Skeletal muscle tissue (tissue), 4 donors: ENCODE results near the gene CD101. TPM values are rescaled to one million over a fixed set of nuclear protein-coding genes. Genes with fewer than 3 reads are reported as not detected.

Experiments
- H3K27ac ChIP-seq: one replicate; pipeline ENCODE4 v1.7.0; 2013; ENCODE audit warnings: mild to moderate bottlenecking, low read depth, low read length, inconsistent platforms
- H3K27me3 ChIP-seq, 3 donors: one replicate each; pipeline ENCODE4 v1.7.0; 2013; ENCODE audit warnings: low read length in 3 of 3; ENCODE audit not compliant: control insufficient read depth in 3 of 3, insufficient read depth in 3 of 3
- H3K36me3 ChIP-seq, 3 donors: one replicate each; pipeline ENCODE4 v1.7.0; 2013; ENCODE audit warnings: low read length in 3 of 3; ENCODE audit not compliant: control insufficient read depth in 3 of 3, insufficient read depth in 3 of 3
- H3K4me1 ChIP-seq, 3 donors: one replicate each; pipeline ENCODE4 v1.7.0; 2013; ENCODE audit warnings: low read length in 3 of 3, mild to moderate bottlenecking in 3 of 3; ENCODE audit not compliant: control insufficient read depth in 3 of 3, insufficient read depth in 3 of 3
- H3K4me3 ChIP-seq, 3 donors: one replicate each; pipeline ENCODE4 v1.7.0; 2013; ENCODE audit warnings: low read length in 3 of 3
- H3K9ac ChIP-seq, 3 donors: one replicate each; pipeline ENCODE4 v1.7.0; 2013; ENCODE audit warnings: low read length in 3 of 3, mild to moderate bottlenecking in 3 of 3, moderate library complexity in 2 of 3, low read depth in 1 of 3
- H3K9me3 ChIP-seq, 3 donors: one replicate each; pipeline ENCODE4 v1.7.0; 2013; ENCODE audit warnings: low read length in 3 of 3; ENCODE audit not compliant: control insufficient read depth in 3 of 3
- total RNA-seq: library from RNA; depleted of rRNA; stranded (reverse); fragments of >200 nt; gene quantifications from one replicate; pipeline ENCODE4 v1.2.3, GENCODE V29; 2014
- donor health status: Osteomylitis.

Gene CD101
- total RNA-seq, 1 donor from 2014 or later, result 2.1 TPM

DNA sequence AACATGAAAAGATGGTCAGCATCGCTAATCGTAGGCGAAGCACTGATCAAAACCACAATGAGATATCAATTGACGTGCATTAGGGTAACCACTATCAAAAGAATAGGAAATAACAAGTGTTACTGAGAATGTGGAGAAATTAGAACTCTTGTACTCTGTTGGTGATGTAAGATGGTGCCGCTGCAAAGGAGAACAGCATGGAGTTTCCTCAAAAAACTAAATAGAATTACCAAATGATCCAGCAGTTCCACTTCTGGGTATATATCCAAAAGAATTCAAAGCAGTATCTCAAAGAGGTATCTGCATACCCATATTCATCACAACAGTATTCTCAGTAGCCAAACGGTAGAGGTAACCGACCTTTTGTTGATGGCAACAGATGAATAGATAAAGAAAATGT lies 8.3 kb upstream of the CD101 start:
- no peak overlapping the region for H3K27ac ChIP-seq
- peaks cover 5 to 16% (median 10%) of the 10 kb centered on the region in 3 donors for H3K4me1 ChIP-seq
- no peaks in the 10 kb centered on the region for H3K27me3 ChIP-seq
- no peak overlapping the region for H3K9ac ChIP-seq
- H3K36me3 ChIP-seq, result no peaks in the 10 kb centered on the region
- no peak overlapping the region for H3K4me3 ChIP-seq
- no peaks in the 10 kb centered on the region for H3K9me3 ChIP-seq

DNA sequence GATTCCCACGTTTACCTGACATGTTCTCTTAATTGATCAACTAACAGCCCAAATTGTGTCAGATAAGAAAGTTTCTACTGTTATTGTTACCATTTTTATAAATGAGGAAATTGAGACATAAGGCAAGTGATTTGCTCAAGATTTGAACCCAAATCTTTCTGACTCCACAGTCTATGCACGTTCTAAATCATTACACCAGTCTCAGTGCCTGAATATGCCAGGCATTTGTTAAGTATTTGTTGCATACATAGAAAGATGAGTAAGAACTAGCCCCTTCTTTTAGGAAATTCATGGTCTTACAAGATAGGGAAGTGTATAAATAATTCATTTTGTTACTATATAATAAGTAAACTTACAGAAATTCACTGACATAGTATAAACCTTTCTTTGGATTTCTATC lies 7.1 kb upstream of the CD101 start:
- no peak overlapping the region for H3K9ac ChIP-seq
- no peak overlapping the region for H3K4me3 ChIP-seq
- no peaks in the 10 kb centered on the region for H3K9me3 ChIP-seq
- no peak overlapping the region for H3K27ac ChIP-seq
- no peaks in the 10 kb centered on the region for H3K36me3 ChIP-seq
- H3K27me3 ChIP-seq, result no peaks in the 10 kb centered on the region
- H3K4me1 ChIP-seq, result peaks cover 0 to 13% (median 10%) of the 10 kb centered on the region in 3 donors

DNA sequence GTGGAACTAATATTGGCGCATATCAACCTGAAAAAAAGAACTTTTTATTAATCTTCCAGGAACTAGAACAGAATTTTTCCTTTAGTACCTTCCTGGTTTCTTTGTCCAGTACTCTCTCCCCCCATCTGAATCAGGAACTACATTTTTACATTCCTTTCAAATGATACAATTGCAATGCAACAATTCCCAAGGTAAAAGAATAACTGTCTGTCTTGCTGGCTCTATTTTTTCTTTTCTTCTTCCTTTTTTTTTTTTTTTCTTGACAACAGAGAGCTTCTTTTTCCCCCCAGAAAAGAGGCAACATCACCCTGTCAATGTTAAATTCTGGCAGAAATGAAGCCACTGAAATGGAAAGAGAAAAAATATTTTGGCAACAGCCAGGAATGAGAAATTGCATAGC lies 4.5 kb upstream of the CD101 start:
- H3K36me3 ChIP-seq, result no peaks in the 10 kb centered on the region
- H3K9ac ChIP-seq, result no peak overlapping the region
- no peak overlapping the region for H3K27ac ChIP-seq
- no peak overlapping the region for H3K4me3 ChIP-seq
- no peaks in the 10 kb centered on the region for H3K9me3 ChIP-seq
- H3K4me1 ChIP-seq, result no peaks in the 10 kb centered on the region
- H3K27me3 ChIP-seq, result no peaks in the 10 kb centered on the region

DNA sequence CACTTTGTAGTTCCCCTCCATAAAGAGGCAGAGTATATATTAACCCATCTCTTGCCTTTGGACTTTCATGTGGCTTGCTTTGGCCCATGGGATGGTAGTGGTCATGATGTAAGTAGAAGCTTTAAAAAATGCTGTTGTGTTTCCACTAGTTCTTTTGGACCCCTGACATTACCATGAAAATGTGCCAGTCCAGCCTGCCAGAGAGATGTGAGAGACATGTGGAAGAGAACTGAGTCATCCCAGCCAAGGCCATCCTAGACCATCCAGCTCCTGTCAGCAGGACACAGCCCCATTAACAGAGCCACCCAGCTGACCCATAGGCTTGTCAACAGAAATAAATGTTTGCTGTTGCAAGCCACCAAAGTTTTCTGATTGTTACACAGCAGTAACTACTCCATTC lies 3.9 kb upstream of the CD101 start:
- H3K27me3 ChIP-seq, result no peaks in the 10 kb centered on the region
- no peak overlapping the region for H3K4me3 ChIP-seq
- no peaks in the 10 kb centered on the region for H3K36me3 ChIP-seq
- H3K9me3 ChIP-seq, result no peaks in the 10 kb centered on the region
- H3K27ac ChIP-seq, result no peak overlapping the region
- no peak overlapping the region for H3K9ac ChIP-seq
- H3K4me1 ChIP-seq, result no peaks in the 10 kb centered on the region

DNA sequence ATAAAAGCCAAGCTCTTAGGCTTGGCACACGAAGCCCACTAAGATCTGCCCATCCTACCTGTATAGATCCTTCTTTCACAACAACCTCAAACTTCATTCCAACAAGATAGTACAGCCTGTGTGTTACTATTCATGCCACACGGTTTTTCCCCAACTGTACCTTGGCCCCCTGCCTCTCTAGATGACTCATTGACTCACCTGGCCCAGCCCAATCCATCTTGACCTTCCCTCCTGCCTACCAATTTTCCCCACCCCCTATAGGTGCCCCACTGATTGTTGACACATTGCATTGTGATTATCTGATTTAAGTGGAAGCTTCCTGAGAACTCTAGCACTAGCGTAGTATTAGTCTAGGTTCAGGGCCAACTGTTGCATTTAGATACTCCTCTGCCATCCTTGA lies 2.0 kb upstream of the CD101 start:
- Histone ChIP-seq H3K4me3 (no peak overlapping the region), H3K27ac (no peak overlapping the region), H3K9me3 (no peaks in the 10 kb centered on the region), H3K4me1 (no peaks in the 10 kb centered on the region), H3K27me3 (no peaks in the 10 kb centered on the region), H3K9ac (no peak overlapping the region), H3K36me3 (no peaks in the 10 kb centered on the region)

DNA sequence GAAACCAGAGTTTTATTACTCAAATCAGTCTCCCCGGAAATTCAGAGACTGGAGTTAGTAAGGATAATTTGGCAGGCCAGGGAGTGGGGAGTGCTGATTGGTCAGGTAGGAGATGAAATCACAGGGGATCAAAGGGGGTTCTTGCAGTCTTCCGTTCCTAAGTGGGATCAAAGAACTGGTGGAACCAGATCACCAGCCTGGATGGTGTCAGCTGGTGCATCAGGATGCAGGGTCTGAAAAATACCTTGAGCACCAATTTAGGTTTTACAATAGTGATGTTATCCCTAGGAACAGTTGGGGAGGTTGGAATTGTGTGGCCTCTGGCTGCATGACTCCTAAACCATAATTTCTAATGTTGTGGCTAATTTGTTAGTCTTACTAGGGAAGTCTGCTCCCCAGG lies 1.4 kb upstream of the CD101 start:
- no peaks in the 10 kb centered on the region for H3K36me3 ChIP-seq
- no peak overlapping the region for H3K9ac ChIP-seq
- no peaks in the 10 kb centered on the region for H3K27me3 ChIP-seq
- no peaks in the 10 kb centered on the region for H3K4me1 ChIP-seq
- H3K27ac ChIP-seq, result no peak overlapping the region
- no peaks in the 10 kb centered on the region for H3K9me3 ChIP-seq
- H3K4me3 ChIP-seq, result no peak overlapping the region

DNA sequence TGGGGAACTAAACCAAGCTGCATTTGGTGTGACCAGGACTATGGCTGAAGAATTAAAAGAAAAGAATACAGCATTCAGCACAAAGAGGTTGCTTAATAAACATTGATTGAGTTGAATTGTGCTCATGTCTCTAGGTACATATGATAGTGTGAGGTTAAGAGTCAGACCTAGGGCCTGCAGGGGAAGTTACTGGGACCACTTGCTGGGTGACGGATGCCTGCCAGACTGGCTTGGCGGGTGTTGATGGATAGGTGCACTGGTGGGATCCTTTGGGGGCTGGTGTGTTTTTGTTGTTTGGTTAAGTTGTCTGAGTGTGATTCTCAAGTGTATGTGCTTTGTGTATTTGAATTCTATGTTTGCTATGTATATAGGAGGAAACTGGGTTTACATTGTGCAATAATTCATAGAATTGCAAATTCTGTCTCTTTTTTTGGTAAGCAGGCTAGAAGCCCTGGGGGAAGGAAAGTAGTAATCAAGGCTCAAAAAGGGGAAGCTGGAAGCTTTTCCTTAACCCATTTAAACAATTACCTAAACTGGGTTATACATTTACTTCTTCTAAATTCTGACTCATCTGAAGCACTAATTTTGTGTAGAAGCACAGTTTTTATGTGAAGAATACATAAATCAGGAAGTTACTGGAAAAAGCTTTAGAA lies 1.8 kb downstream of the CD101 start:
- no peaks in the 10 kb centered on the region for H3K36me3 ChIP-seq
- no peak overlapping the region for H3K4me3 ChIP-seq
- no peaks in the 10 kb centered on the region for H3K9me3 ChIP-seq
- no peaks in the 10 kb centered on the region for H3K4me1 ChIP-seq
- H3K27me3 ChIP-seq, result no peaks in the 10 kb centered on the region
- no peak overlapping the region for H3K9ac ChIP-seq
- no peak overlapping the region for H3K27ac ChIP-seq

DNA sequence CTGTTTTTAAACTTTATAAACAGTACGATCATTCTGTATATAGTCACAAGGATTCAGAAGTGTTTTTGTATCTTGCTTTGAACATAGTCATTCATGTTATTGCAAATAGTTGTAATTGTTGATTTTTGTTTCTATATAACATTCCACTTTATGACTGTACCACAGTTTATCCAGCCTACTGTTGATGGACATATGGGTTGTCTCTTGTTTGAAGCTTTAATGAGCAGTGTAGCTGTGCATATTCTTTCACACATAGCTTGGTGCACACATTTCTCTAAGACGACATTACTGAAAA lies 6.1 kb downstream of the CD101 start:
- Histone ChIP-seq H3K4me3 (no peak overlapping the region), H3K27ac (no peak overlapping the region), H3K27me3 (no peaks in the 10 kb centered on the region), H3K9me3 (no peaks in the 10 kb centered on the region), H3K4me1 (no peaks in the 10 kb centered on the region), H3K36me3 (no peaks in the 10 kb centered on the region), H3K9ac (no peak overlapping the region)

DNA sequence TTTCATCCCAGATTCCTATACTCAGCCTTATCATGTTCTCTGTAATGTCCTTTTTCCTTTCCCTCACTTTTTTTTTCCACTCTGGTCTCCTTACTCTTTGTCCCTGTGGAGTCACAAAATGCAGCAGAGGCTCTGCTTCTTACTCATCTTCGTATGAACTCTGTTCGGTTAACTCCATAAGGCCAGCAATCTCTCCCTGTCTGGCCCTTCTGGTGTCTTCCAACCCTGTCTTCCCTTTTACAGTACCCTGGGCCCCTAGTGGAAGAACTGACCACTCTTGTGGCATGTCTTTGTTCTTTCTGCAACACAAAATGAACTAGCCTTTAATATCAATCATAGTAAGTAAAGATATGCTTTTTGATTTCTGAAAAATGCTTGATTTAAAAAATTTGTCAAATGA lies 7.1 kb downstream of the CD101 start:
- Histone ChIP-seq H3K4me1 (no peaks in the 10 kb centered on the region), H3K27ac (no peak overlapping the region), H3K4me3 (no peak overlapping the region), H3K36me3 (no peaks in the 10 kb centered on the region), H3K9ac (no peak overlapping the region), H3K9me3 (no peaks in the 10 kb centered on the region), H3K27me3 (no peaks in the 10 kb centered on the region)

DNA sequence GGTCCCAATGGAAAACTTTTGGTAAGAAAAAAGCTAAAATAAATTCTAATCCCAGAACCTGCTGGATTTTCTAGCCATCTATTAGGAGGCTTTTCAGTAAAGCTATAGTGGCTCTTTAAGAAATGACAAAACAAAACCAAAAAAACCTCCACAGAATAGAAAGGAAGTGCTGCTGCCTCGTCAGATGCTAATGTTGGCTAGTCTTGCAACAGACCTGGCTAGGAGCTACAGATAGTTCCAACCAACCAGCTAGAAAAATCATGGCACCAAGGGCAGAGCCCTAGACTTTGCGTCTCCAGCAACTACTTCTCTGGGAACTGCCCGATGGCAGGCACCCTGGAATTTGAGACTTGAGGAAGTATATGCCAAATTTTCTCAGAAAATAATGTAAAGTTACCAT lies 7.6 kb downstream of the CD101 start:
- Histone ChIP-seq H3K4me3 (no peak overlapping the region), H3K36me3 (no peaks in the 10 kb centered on the region), H3K27ac (no peak overlapping the region), H3K27me3 (no peaks in the 10 kb centered on the region), H3K4me1 (no peaks in the 10 kb centered on the region), H3K9ac (no peak overlapping the region), H3K9me3 (no peaks in the 10 kb centered on the region)
